Measurements from ENCODE around the gene SIN3B. TPM values are rescaled to one million over a fixed set of nuclear protein-coding genes. Genes with fewer than 3 reads are reported as not detected.

SIN3B gene
- total and polyA plus RNA-seq, 2 donors from 2014 or later = 12.2 to 62.0 TPM

DNA sequence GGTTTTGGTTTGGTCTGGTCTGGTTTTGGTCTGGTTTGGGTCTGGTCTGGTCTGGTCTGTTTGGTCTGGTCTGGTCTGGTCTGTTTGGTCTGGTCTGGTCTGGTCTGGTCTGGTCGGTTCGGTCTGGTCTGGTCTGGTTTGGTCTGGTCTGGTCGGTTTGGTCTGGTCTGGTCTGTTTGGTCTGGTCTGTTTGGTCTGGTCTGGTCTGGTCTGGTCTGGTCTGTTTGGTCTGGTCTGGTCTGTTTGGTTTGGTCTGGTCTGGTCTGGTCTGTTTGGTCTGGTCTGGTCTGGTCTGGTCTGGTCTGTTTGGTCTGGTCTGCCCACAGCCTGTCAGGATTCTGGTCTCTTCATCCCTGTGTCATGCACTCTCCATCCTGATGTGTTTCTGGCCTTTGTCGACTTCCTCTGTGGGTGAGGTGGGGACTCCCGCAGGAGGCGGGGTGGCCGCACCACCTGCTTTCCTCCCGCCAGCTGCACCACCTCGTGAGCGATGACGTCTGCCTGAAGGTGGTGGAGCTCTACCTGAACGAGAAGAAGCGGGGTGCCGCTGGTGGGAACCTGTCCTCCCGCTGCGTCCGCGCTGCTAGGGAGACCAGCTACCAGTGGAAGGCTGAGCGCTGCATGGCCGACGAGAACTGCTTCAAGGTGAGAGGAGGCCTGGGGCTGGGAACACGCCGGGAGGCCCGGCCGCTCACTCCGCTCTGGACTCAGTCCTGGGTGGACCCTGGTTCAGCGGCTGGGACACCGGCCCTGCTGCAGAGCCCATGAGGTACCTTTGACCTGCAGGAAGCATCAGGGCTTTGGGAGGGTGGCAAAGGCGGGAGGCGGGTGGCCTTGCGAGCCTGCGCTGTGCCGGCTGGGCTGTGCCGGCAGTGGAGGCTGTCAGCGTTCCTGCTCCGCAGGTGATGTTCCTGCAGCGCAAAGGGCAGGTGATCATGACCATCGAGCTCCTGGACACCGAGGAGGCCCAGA lies 46.7 kb downstream of the SIN3B start:
- Histone ChIP-seq H3K36me3 (ENCODE audit: control insufficient read depth in 2 of 3, insufficient read depth in 3 of 3, low read length in 3 of 3) (peaks cover 0 to 37% (median 18%) of the 10 kb centered on the region in 3 donors), H3K9ac (ENCODE audit: low read length in 3 of 3) (no peak overlapping the region), H3K4me1 (ENCODE audit: control insufficient read depth in 2 of 3, insufficient read depth in 2 of 3, low read depth in 1 of 3, low read length in 3 of 3) (peaks cover 0 to 3% (median 0%) of the 10 kb centered on the region in 3 donors), H3K27ac (ENCODE audit: low read depth in 2 of 2, low read length in 2 of 2) (peak overlapping the region in 1 of 2 donors; percentile 22), H3K9me3 (ENCODE audit: control insufficient read depth in 2 of 3, insufficient read depth in 1 of 3, low read length in 3 of 3) (no peaks in the 10 kb centered on the region), H3K4me3 (ENCODE audit: low read length in 3 of 3) (no peak overlapping the region), H3K27me3 (ENCODE audit: control insufficient read depth, insufficient read depth, low read length) (no peaks in the 10 kb centered on the region)
- intact Hi-C loops (cut with DNase I) = no loop called here
- DNase-seq = no peak
- FAIRE-seq = no peak
- TF ChIP-seq, protein P1, sequence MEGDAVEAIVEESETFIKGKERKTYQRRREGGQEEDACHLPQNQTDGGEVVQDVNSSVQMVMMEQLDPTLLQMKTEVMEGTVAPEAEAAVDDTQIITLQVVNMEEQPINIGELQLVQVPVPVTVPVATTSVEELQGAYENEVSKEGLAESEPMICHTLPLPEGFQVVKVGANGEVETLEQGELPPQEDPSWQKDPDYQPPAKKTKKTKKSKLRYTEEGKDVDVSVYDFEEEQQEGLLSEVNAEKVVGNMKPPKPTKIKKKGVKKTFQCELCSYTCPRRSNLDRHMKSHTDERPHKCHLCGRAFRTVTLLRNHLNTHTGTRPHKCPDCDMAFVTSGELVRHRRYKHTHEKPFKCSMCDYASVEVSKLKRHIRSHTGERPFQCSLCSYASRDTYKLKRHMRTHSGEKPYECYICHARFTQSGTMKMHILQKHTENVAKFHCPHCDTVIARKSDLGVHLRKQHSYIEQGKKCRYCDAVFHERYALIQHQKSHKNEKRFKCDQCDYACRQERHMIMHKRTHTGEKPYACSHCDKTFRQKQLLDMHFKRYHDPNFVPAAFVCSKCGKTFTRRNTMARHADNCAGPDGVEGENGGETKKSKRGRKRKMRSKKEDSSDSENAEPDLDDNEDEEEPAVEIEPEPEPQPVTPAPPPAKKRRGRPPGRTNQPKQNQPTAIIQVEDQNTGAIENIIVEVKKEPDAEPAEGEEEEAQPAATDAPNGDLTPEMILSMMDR (IDR thresholded peaks at IDR 0.05; ENCODE audit: borderline replicate concordance, extremely low read depth, insufficient read depth) = no peak

DNA sequence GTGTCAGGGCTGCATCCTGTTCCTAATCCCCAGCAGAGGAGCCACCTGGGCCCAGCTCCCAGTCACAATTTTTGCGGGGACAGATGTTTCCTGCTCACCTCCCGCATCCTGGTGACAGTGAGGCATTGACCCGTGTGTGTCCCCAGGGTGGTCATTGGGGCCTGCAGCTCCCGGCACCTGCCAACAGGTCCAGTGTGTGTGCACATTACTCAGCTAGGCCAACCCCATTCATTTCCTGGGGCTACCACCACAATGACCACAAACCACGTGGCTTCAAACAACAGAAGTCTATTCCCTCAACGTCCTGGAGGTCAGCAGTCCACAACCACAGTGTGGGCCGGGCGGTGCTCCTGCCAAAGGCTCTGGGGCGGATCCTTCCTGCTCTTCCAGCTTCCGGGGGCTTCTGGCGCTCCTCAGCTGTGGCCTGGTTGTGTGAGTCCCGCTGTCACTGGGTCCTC lies 47.7 kb downstream of the SIN3B start:
- TF ChIP-seq, protein P1 (IDR thresholded peaks at IDR 0.05; ENCODE audit: borderline replicate concordance, extremely low read depth, insufficient read depth) = no peak
- Histone ChIP-seq H3K27me3 (ENCODE audit: control insufficient read depth, insufficient read depth, low read length) (no peaks in the 10 kb centered on the region), H3K9me3 (ENCODE audit: control insufficient read depth in 2 of 3, insufficient read depth in 1 of 3, low read length in 3 of 3) (peaks cover 0 to 8% (median 0%) of the 10 kb centered on the region in 3 donors), H3K9ac (ENCODE audit: low read length in 3 of 3) (no peak overlapping the region), H3K4me1 (ENCODE audit: control insufficient read depth in 2 of 3, insufficient read depth in 2 of 3, low read depth in 1 of 3, low read length in 3 of 3) (peaks cover 0 to 3% (median 0%) of the 10 kb centered on the region in 3 donors), H3K4me3 (ENCODE audit: low read length in 3 of 3) (no peak overlapping the region), H3K36me3 (ENCODE audit: control insufficient read depth in 2 of 3, insufficient read depth in 3 of 3, low read length in 3 of 3) (peaks cover 0 to 31% (median 14%) of the 10 kb centered on the region in 3 donors), H3K27ac (ENCODE audit: low read depth in 2 of 2, low read length in 2 of 2) (peak overlapping the region in 1 of 2 donors; percentile 57)
- DNase-seq (no peak), FAIRE-seq (no peak)
- intact Hi-C loops (cut with DNase I) = no loop called here

DNA sequence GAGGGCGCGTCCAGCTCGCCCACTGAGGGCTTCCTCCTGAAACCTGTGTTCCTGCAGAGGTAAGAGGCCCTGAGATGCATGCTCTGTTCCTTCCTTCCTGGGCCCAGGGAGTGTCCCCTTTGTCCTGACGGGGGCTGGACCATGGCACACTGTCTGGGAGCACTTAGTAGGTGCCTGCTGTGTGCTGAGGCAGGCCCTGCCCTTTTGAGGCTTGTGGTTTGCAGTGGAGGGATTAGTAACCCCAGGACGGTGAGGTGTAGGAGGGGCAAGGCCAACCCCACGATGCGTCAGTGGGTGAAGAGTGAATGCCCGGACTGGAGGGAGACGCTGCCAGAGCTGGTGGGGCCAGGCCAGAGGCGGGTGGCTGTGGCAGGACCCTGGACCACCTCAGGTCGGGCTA lies 48.4 kb downstream of the SIN3B start:
- H3K9ac ChIP-seq (ENCODE audit: low read length in 3 of 3) = no peak overlapping the region
- DNase-seq = no peak
- TF ChIP-seq, protein P1 (IDR thresholded peaks at IDR 0.05; ENCODE audit: borderline replicate concordance, extremely low read depth, insufficient read depth) = no peak
- no peak overlapping the region for H3K4me3 ChIP-seq (ENCODE audit: low read length in 3 of 3)
- intact Hi-C loops (cut with DNase I) = no loop called here
- peaks cover 0 to 31% (median 13%) of the 10 kb centered on the region in 3 donors for H3K36me3 ChIP-seq (ENCODE audit: control insufficient read depth in 2 of 3, insufficient read depth in 3 of 3, low read length in 3 of 3)
- H3K4me1 ChIP-seq (ENCODE audit: control insufficient read depth in 2 of 3, insufficient read depth in 2 of 3, low read depth in 1 of 3, low read length in 3 of 3) = peaks cover 0 to 3% (median 0%) of the 10 kb centered on the region in 3 donors
- H3K27me3 ChIP-seq (ENCODE audit: control insufficient read depth, insufficient read depth, low read length) = no peaks in the 10 kb centered on the region
- FAIRE-seq = no peak
- peaks cover 0 to 15% (median 0%) of the 10 kb centered on the region in 3 donors for H3K9me3 ChIP-seq (ENCODE audit: control insufficient read depth in 2 of 3, insufficient read depth in 1 of 3, low read length in 3 of 3)
- H3K27ac ChIP-seq (ENCODE audit: low read depth in 2 of 2, low read length in 2 of 2) = peak overlapping the region in 1 of 2 donors; percentile 57
